Smooth muscle cell (in vitro differentiated cells): ENCODE data around the gene ZMIZ1. TPM values are rescaled to one million over a fixed set of nuclear protein-coding genes. Genes with fewer than 3 reads are reported as not detected.

Experiments used
- DNase-seq: peaks from one replicate; lab custom pipeline; 2025; ENCODE audit not compliant: unreplicated experiment; lab: John Stamatoyannopoulos, UW
- H2AFZ ChIP-seq: fragments of 200-600 bp; sonication (generic); 2 replicates; pipeline ENCODE4 v1.6.0; 2016; ENCODE audit warnings: antibody characterized with exemption, low read depth, mild to moderate bottlenecking
- H3F3A ChIP-seq: fragments of 200-600 bp; sonication (generic); 2 replicates; pipeline ENCODE4 v1.6.0; 2017; ENCODE audit warnings: antibody characterized with exemption, low read depth
- H3K27ac ChIP-seq: fragments of 200-600 bp; sonication (generic); 2 replicates; pipeline ENCODE4 v1.5.1; 2016; ENCODE audit warnings: low read depth, mild to moderate bottlenecking
- H3K27me3 ChIP-seq: fragments of 200-600 bp; sonication (generic); 2 replicates; pipeline ENCODE4 v1.6.1; 2016; ENCODE audit warnings: low read depth, mild to moderate bottlenecking
- H3K36me3 ChIP-seq: fragments of 200-600 bp; sonication (generic); 2 replicates; pipeline ENCODE4 v1.5.1; 2016; ENCODE audit warnings: low read depth
- H3K4me1 ChIP-seq: fragments of 200-600 bp; sonication (generic); 2 replicates; pipeline ENCODE4 v1.5.1; 2016; ENCODE audit warnings: low read depth
- H3K4me2 ChIP-seq: fragments of 200-600 bp; sonication (generic); 2 replicates; pipeline ENCODE4 v1.6.0; 2016; ENCODE audit warnings: mild to moderate bottlenecking
- H3K4me3 ChIP-seq: fragments of 200-600 bp; sonication (generic); 2 replicates; pipeline ENCODE4 v1.5.1; 2016; ENCODE audit warnings: mild to moderate bottlenecking
- H3K79me2 ChIP-seq: fragments of 200-600 bp; sonication (generic); 2 replicates; pipeline ENCODE4 v1.6.0; 2016; ENCODE audit warnings: low read depth, mild to moderate bottlenecking
- H3K9ac ChIP-seq: fragments of 200-600 bp; sonication (generic); 2 replicates; pipeline ENCODE4 v1.6.0; 2016; ENCODE audit warnings: low read depth
- H3K9me3 ChIP-seq: fragments of 200-600 bp; sonication (generic); replicated peaks from 2 replicates; pipeline ENCODE4 v1.5.1; 2016; ENCODE audit warnings: low read depth
- H4K20me1 ChIP-seq: fragments of 200-600 bp; sonication (generic); 2 replicates; pipeline ENCODE4 v1.6.0; 2016; ENCODE audit warnings: low read depth
- CTCF ChIP-seq: fragments of 200-600 bp; sonication (generic); IDR thresholded peaks from 2 replicates; pipeline ENCODE4 v1.5.1; 2017; ENCODE audit warnings: borderline replicate concordance, mild to moderate bottlenecking, antibody characterized with exemption; ENCODE audit not compliant: insufficient read depth, poor library complexity, severe bottlenecking
- WGBS: methylation state at CpG from one replicate; pipeline ENCODE4 v1.1.7; 2016; ENCODE audit warnings: low lambda C conversion rate; 5-methylcytosine and 5-hydroxymethylcytosine counted together
- polyA plus RNA-seq: library from polyadenylated mRNA; unstranded; fragments of >200 nt; fragmentation: Nextera tagmentation; extraction: Ambion mirVana; gene quantifications from 2 replicates; pipeline ENCODE4 v1.2.1, GENCODE V29; 2016
- total RNA-seq: library from RNA; depleted of rRNA; stranded (reverse); fragments of >200 nt; gene quantifications from 2 replicates; pipeline ENCODE4 v1.2.3, GENCODE V29; 2014

ZMIZ1 gene
- total and polyA plus RNA-seq, 2 experiments from 2014 or later: 24.2 to 31.3 TPM

GRCh38 chr10:79029478-79030390, 39.0 kb upstream of the ZMIZ1 start:
- H3K9ac ChIP-seq: no peak overlapping the region

GRCh38 chr10:79030705-79031104, 38.1 kb upstream of the ZMIZ1 start:
- no peaks in the 10 kb centered on the region for H3K27me3 ChIP-seq
- H3K79me2 ChIP-seq: no peaks in the 10 kb centered on the region
- no peaks in the 10 kb centered on the region for H3K36me3 ChIP-seq
- no peak for DNase-seq
- H2AFZ ChIP-seq: no peak overlapping the region
- no peaks in the 10 kb centered on the region for H4K20me1 ChIP-seq
- no peak overlapping the region for H3K4me2 ChIP-seq
- no peak overlapping the region for H3K27ac ChIP-seq
- no peak overlapping the region for H3K9ac ChIP-seq
- H3K4me1 ChIP-seq: no peaks in the 10 kb centered on the region
- H3F3A ChIP-seq: no peaks in the 10 kb centered on the region
- H3K4me3 ChIP-seq: no peak overlapping the region
- no peak for TF ChIP-seq CTCF
- no peaks in the 10 kb centered on the region for H3K9me3 ChIP-seq
- WGBS: 87% methylated on average over 1 of the region's 1 CpG

More at GRCh38 chr10:79029478-79030390, 39.0 kb upstream of the ZMIZ1 start:
- 80% methylated on average over 12 of the region's 12 CpGs for WGBS
- Histone ChIP-seq H4K20me1 (no peaks in the 10 kb centered on the region), H3K27ac (no peak overlapping the region), H3K27me3 (no peaks in the 10 kb centered on the region), H3K36me3 (no peaks in the 10 kb centered on the region), H3F3A (no peaks in the 10 kb centered on the region), H3K4me1 (no peaks in the 10 kb centered on the region), H3K79me2 (no peaks in the 10 kb centered on the region), H3K9me3 (no peaks in the 10 kb centered on the region), H2AFZ (no peak overlapping the region), H3K4me2 (no peak overlapping the region), H3K4me3 (no peak overlapping the region)
- DNase-seq: no peak
- TF ChIP-seq CTCF: no peak

- no peak overlapping the region for H3K4me3 ChIP-seq
- DNase-seq: no peak
- H3K27ac ChIP-seq: no peak overlapping the region
- 95% methylated on average over 5 of the region's 5 CpGs for WGBS
- H3K9ac ChIP-seq: no peak overlapping the region
- no peak for TF ChIP-seq CTCF
- no peak overlapping the region for H2AFZ ChIP-seq
- no peaks in the 10 kb centered on the region for H4K20me1 ChIP-seq
- H3F3A ChIP-seq: no peaks in the 10 kb centered on the region
- no peaks in the 10 kb centered on the region for H3K79me2 ChIP-seq
- no peak overlapping the region for H3K4me2 ChIP-seq
- no peaks in the 10 kb centered on the region for H3K9me3 ChIP-seq
- H3K27me3 ChIP-seq: no peaks in the 10 kb centered on the region
- H3K36me3 ChIP-seq: no peaks in the 10 kb centered on the region
- no peaks in the 10 kb centered on the region for H3K4me1 ChIP-seq
Observed at GRCh38 chr10:79031723-79032122, 37.0 kb upstream of the ZMIZ1 start.
